Right cardiac atrium (tissue), 5 donors: ENCODE data around the gene TBX2. TPM values are rescaled to one million over a fixed set of nuclear protein-coding genes. Genes with fewer than 3 reads are reported as not detected.
"Not testable (repeated sequence)": the region's sequence is repeated elsewhere in the genome, so short reads cannot be mapped to it uniquely, and the experiment has no call there.

Experiments used
- ATAC-seq, 2 donors: fragments of 200-7000 bp; cut with Tn5 transposase; one replicate each; pipeline versions ENCODE4 v1.8.0 to v1.9.1; 2020; ENCODE audit warnings: moderate library complexity in 2 of 2, mild to moderate bottlenecking in 1 of 2
- DNase-seq, 3 donors: peaks; one replicate each; pipeline ENCODE4 v3.0.0-alpha.2; 2020
- H3K27ac ChIP-seq: one replicate; pipeline ENCODE4 v1.5.1; 2013; ENCODE audit warnings: mild to moderate bottlenecking, low read length, control low read depth, moderate library complexity
- H3K27me3 ChIP-seq: one replicate; pipeline ENCODE4 v1.6.1; 2013; ENCODE audit not compliant: control insufficient read depth, insufficient read depth
- H3K4me1 ChIP-seq: one replicate; pipeline ENCODE4 v1.6.1; 2013; ENCODE audit warnings: low read length; ENCODE audit not compliant: control insufficient read depth, insufficient read depth
- H3K4me3 ChIP-seq: one replicate; pipeline ENCODE4 v1.5.1; 2013; ENCODE audit warnings: low read length, control low read depth
- H3K9me3 ChIP-seq: one replicate; pipeline ENCODE4 v1.6.1; 2013; ENCODE audit warnings: low read length; ENCODE audit not compliant: control insufficient read depth
- WGBS: extraction: QIAGEN DNeasy Blood & Tissue Kit; methylation state at CpG from one replicate; pipeline ENCODE4 v1.1.7; 2013; 5-methylcytosine and 5-hydroxymethylcytosine counted together
- intact Hi-C, 4 donors: fragments of 100-400 bp; cut with DNase I; formaldehyde crosslinking; loops; one replicate each; pipeline versions ENCODE4 v1.11.0 to v1.14.0; 2022 to 2023
- long read RNA-seq, 4 donors: library from polyadenylated mRNA; unstranded; transcript quantifications; one replicate each; pipeline ENCODE4 v2.0.0, GENCODE V29; 2020 to 2021
- polyA plus RNA-seq: library from polyadenylated mRNA; stranded (reverse); fragments of 200-250 nt; gene quantifications from one replicate; pipeline ENCODE4 v1.2.3, GENCODE V29; 2013
- total RNA-seq, 4 donors: library from RNA; stranded (reverse); fragmentation: NEBNext Ultra II Directional; extraction: Animal tissue kit (Norgen Biotek cat#: 25700); gene quantifications; one replicate each; pipeline ENCODE4 v1.2.1, GENCODE V29; 2021
- donor health status: healthy with polysubstance abuse.
- donor health status: DM: no; HTN: yes; CAD: no.
- donor health status: DM: no; HTN: no; CAD: no.
- donor health status: DM: no; HTN: yes; CAD: no; lungs with severe emphysema.
- donor health status: DM: yes; HTN: yes; CAD: no.

Gene TBX2
- 10 to 100 TPM in 2 of 4 donors, 1 to 10 TPM in 2; 5.9 to 12.4 (median 8.1) TPM for total RNA-seq
- 9.5 TPM for polyA plus RNA-seq
- long read RNA-seq, donor 1, transcript TBX2-201 (7 exons, 3,339 nt) = major isoform, 16 of 23 reads
- long read RNA-seq, donor 1, partial matches to known transcripts = 7 of 23 reads
- long read RNA-seq, donor 1, other reads (novel, unspliced or antisense) = 0 of 23 reads
- long read RNA-seq, donor 2, partial matches to known transcripts = 3 of 8 reads
- long read RNA-seq, donor 2, other reads (novel, unspliced or antisense) = 1 of 8 reads
- long read RNA-seq, donor 3, partial matches to known transcripts = 1 of 1 reads
- long read RNA-seq, donor 3, other reads (novel, unspliced or antisense) = 0 of 1 reads
- long read RNA-seq, donor 4, transcript TBX2-201 (7 exons, 3,339 nt) = major isoform, 7 of 8 reads
- long read RNA-seq, donor 4, partial matches to known transcripts = 0 of 8 reads
- long read RNA-seq, donor 4, other reads (novel, unspliced or antisense) = 1 of 8 reads

GRCh38 chr17:61399131-61400065 is at the start of gene TBX2:
TSS of gene TBX2 (plus strand) at chr17:61399843. CDS start at chr17:61400177, 334 bp downstream.
- Histone ChIP-seq H3K4me1 (no peaks in the 10 kb centered on the region), H3K27me3 (no peaks in the 10 kb centered on the region), H3K9me3 (no peaks in the 10 kb centered on the region), H3K27ac (peak within 1 kb of the TSS; percentile 46), H3K4me3 (peak within 1 kb of the TSS; percentile 84)
- WGBS = 2% methylated on average over 98 of the region's 98 CpGs
- peak; percentile 87 to 96 (median 94) for DNase-seq
- ATAC-seq = peak; percentile 67 to 76
- intact Hi-C loops = loop anchor here (10.0 kb wide), 4 partner anchors 145 to 675 kb away; no protein-coding TSS in a partner anchor

- intact Hi-C loops = no loop called here
- 76% methylated on average over 5 of the region's 5 CpGs for WGBS
- no peak for ATAC-seq
These were observed 47.8 kb upstream of the TBX2 start for GRCh38 chr17:61351745-61352407.

GRCh38 chr17:61352408-61352770 is 47.3 kb upstream of the TBX2 start:
- no peak for DNase-seq
- peaks cover 6% of the 10 kb centered on the region for H3K4me1 ChIP-seq
- ATAC-seq = peak; percentile 53 to 57
- H3K9me3 ChIP-seq = no peaks in the 10 kb centered on the region
- no peaks in the 10 kb centered on the region for H3K27me3 ChIP-seq
- intact Hi-C loops = no loop called here
- no peak overlapping the region for H3K27ac ChIP-seq
- no peak overlapping the region for H3K4me3 ChIP-seq
- WGBS = 24% methylated on average over 7 of the region's 7 CpGs

More at GRCh38 chr17:61351745-61352407, 47.8 kb upstream of the TBX2 start:
- no peaks in the 10 kb centered on the region for H3K27me3 ChIP-seq
- H3K4me3 ChIP-seq = no peak overlapping the region
- no peak overlapping the region for H3K27ac ChIP-seq
- H3K9me3 ChIP-seq = no peaks in the 10 kb centered on the region
- DNase-seq = no peak
- peaks cover 6% of the 10 kb centered on the region for H3K4me1 ChIP-seq

GRCh38 chr17:61352781-61353491 is 46.7 kb upstream of the TBX2 start:
- Histone ChIP-seq H3K27me3 (no peaks in the 10 kb centered on the region), H3K9me3 (no peaks in the 10 kb centered on the region), H3K4me3 (no peak overlapping the region), H3K4me1 (peaks cover 6% of the 10 kb centered on the region), H3K27ac (no peak overlapping the region)
- intact Hi-C loops = no loop called here
- WGBS = 72% methylated on average over 12 of the region's 12 CpGs
- DNase-seq (no peak), ATAC-seq (peak; percentile 28 to 39)

- intact Hi-C loops = no loop called here
- H3K4me1 ChIP-seq = peaks cover 6% of the 10 kb centered on the region
- DNase-seq (no peak), ATAC-seq (no peak)
- no peaks in the 10 kb centered on the region for H3K9me3 ChIP-seq
- no peaks in the 10 kb centered on the region for H3K27me3 ChIP-seq
- no peak overlapping the region for H3K27ac ChIP-seq
- WGBS = 97% methylated on average over 12 of the region's 12 CpGs
- H3K4me3 ChIP-seq = no peak overlapping the region
These were observed 46.0 kb upstream of the TBX2 start for GRCh38 chr17:61353615-61354014.

GRCh38 chr17:61354895-61355874 is 44.5 kb upstream of the TBX2 start:
- no peaks in the 10 kb centered on the region for H3K9me3 ChIP-seq
- DNase-seq = no peak
- peaks cover 6% of the 10 kb centered on the region for H3K4me1 ChIP-seq
- H3K27ac ChIP-seq = no peak overlapping the region
- 94% methylated on average over 10 of the region's 10 CpGs for WGBS
- ATAC-seq = no peak
- no peak overlapping the region for H3K4me3 ChIP-seq
- intact Hi-C loops = no loop called here
- H3K27me3 ChIP-seq = no peaks in the 10 kb centered on the region

GRCh38 chr17:61357061-61357460 is 42.6 kb upstream of the TBX2 start:
- ATAC-seq, H3K27ac ChIP-seq, H3K4me3 ChIP-seq, intact Hi-C loops, DNase-seq, H3K9me3 ChIP-seq, H3K27me3 ChIP-seq, H3K4me1 ChIP-seq: not testable (repeated sequence)
- WGBS = 92% methylated on average over 3 of the region's 3 CpGs

- H3K4me3 ChIP-seq, intact Hi-C loops, DNase-seq, H3K27ac ChIP-seq, H3K4me1 ChIP-seq, H3K9me3 ChIP-seq, ATAC-seq, H3K27me3 ChIP-seq: not testable (repeated sequence)
- WGBS = 97% methylated on average over 9 of the region's 9 CpGs
These were observed 40.1 kb upstream of the TBX2 start for GRCh38 chr17:61359513-61359912.

- Histone ChIP-seq H3K4me1 (no peaks in the 10 kb centered on the region), H3K27ac (no peak overlapping the region), H3K9me3 (no peaks in the 10 kb centered on the region), H3K27me3 (no peaks in the 10 kb centered on the region), H3K4me3 (no peak overlapping the region)
- no peak for DNase-seq
- intact Hi-C loops = no loop called here
- WGBS = 95% methylated on average over 3 of the region's 3 CpGs
- ATAC-seq = no peak
These were observed 39.2 kb upstream of the TBX2 start for GRCh38 chr17:61360318-61360943.
